K562 (cell line): ENCODE measurements around the gene SLC36A1. TPM values are rescaled to one million over a fixed set of nuclear protein-coding genes. Genes with fewer than 3 reads are reported as not detected.

Experiments
- CBFA2T3 ChIP-seq: fragments of 450-650 bp; IDR thresholded peaks from 2 replicates; pipeline ENCODE4 v1.6.1; 2017
- DACH1 ChIP-seq: fragments of 450-650 bp; IDR thresholded peaks from 2 replicates; pipeline ENCODE4 v1.6.1; 2018; ENCODE audit not compliant: partially characterized antibody
- ETV5 ChIP-seq: sonication (generic); formaldehyde crosslinking; IDR thresholded peaks from 2 replicates; pipeline ENCODE4 v1.4.0; 2020; ENCODE audit warnings: low read depth, mild to moderate bottlenecking, missing genetic modification reagents
- HDAC3 ChIP-seq: fragments of 450-650 bp; IDR thresholded peaks from 2 replicates; pipeline ENCODE4 v1.6.1; 2018; ENCODE audit warnings: borderline replicate concordance, mild to moderate bottlenecking, moderate library complexity; ENCODE audit not compliant: partially characterized antibody
- HIVEP1 ChIP-seq: fragments of 250-450 bp; sonication (Bioruptor Pico); IDR thresholded peaks from 2 replicates; pipeline ENCODE4 v1.4.0; 2020; ENCODE audit warnings: mild to moderate bottlenecking
- NCOA1 ChIP-seq: fragments of 450-650 bp; IDR thresholded peaks from 2 replicates; pipeline ENCODE4 v1.6.1; 2016; ENCODE audit warnings: low read depth
- POLR2G ChIP-seq: fragments of 200-400 bp; formaldehyde crosslinking; IDR thresholded peaks from 2 replicates; pipeline ENCODE4 v1.6.1; 2017; ENCODE audit warnings: low read depth, mild to moderate bottlenecking, antibody characterized with exemption, low read length, moderate library complexity
- POU5F1 ChIP-seq: fragments of 150-350 bp; IDR thresholded peaks from 2 replicates; pipeline ENCODE4 v1.6.1; 2014; ENCODE audit warnings: borderline replicate concordance, low read length, low read depth, mild to moderate bottlenecking; ENCODE audit not compliant: partially characterized antibody
- PPARD ChIP-seq: fragments of 250-450 bp; sonication (Bioruptor Pico); IDR thresholded peaks from 2 replicates; pipeline ENCODE4 v1.8.0; 2022; ENCODE audit warnings: inconsistent platforms, mild to moderate bottlenecking, moderate library complexity
- RBM14 ChIP-seq: fragments of 200-400 bp; formaldehyde crosslinking; IDR thresholded peaks from 2 replicates; pipeline ENCODE4 v1.6.1; 2018; ENCODE audit warnings: low read depth, mild to moderate bottlenecking, low read length, moderate library complexity, borderline replicate concordance; ENCODE audit not compliant: insufficient read depth
- SOX6 ChIP-seq: fragments of 450-650 bp; IDR thresholded peaks from 2 replicates; pipeline ENCODE4 v1.6.1; 2014; ENCODE audit warnings: mild to moderate bottlenecking
- TCF7 ChIP-seq: sonication (generic); IDR thresholded peaks from 2 replicates; pipeline ENCODE4 v1.6.1; 2016; ENCODE audit warnings: antibody characterized with exemption, borderline replicate concordance
- ZBTB1 ChIP-seq: sonication (generic); formaldehyde crosslinking; IDR thresholded peaks from 2 replicates; pipeline ENCODE4 v1.8.1; 2023; ENCODE audit warnings: missing genetic modification reagents, low read depth, mild to moderate bottlenecking, borderline replicate concordance
- ZNF444 ChIP-seq: fragments of 250-450 bp; sonication (Bioruptor Pico); IDR thresholded peaks from 2 replicates; pipeline ENCODE4 v1.4.0; 2020; ENCODE audit warnings: mild to moderate bottlenecking, moderate library complexity
- polyA plus RNA-seq, 8 experiments: library from polyadenylated mRNA; depleted of rRNA in 4 of 8; stranded (reverse) in 5 of 8; unstranded in 3 of 8; fragments of >200 nt; fragmentation: Nextera tagmentation in 2 of 8; fragmentation: Illumina TruSeq in 1 of 8; extraction: Ambion mirVana in 2 of 8; extraction: Trizol in 1 of 8; gene quantifications; 2 replicates each; pipeline versions ENCODE4 v1.2.1 to v1.2.3, GENCODE V29; 2011 to 2014; ENCODE audit warnings: inconsistent platforms in 1 of 8, missing spikeins in 1 of 8
- total RNA-seq, 7 experiments: library from RNA; depleted of rRNA in 6 of 7; stranded (reverse); fragments of >200 nt in 6 of 7; fragmentation: Illumina TruSeq in 2 of 7; extraction: Trizol in 2 of 7; gene quantifications; 2 replicates each; pipeline versions ENCODE4 v1.2.1 to v1.2.3, GENCODE V29; 2011 to 2021; ENCODE audit warnings: low replicate concordance in 1 of 7
- TF ChIP-seq, protein P1 (sequence below): fragments of 450-650 bp; IDR thresholded peaks from 2 replicates; pipeline ENCODE4 v1.6.1; 2016; ENCODE audit warnings: mild to moderate bottlenecking
- TF ChIP-seq, protein P2 (sequence below): fragments of 450-650 bp; formaldehyde crosslinking; IDR thresholded peaks from 2 replicates; pipeline ENCODE4 v1.4.0; 2022; ENCODE audit warnings: missing genetic modification characterization
- TF ChIP-seq, protein P3 (sequence below): fragments of 150-350 bp; IDR thresholded peaks from 2 replicates; pipeline ENCODE4 v1.6.1; 2014; ENCODE audit warnings: low read depth, mild to moderate bottlenecking, low read length, borderline replicate concordance
- TF ChIP-seq, protein P4 (sequence below): sonication (generic); formaldehyde crosslinking; IDR thresholded peaks from 2 replicates; pipeline ENCODE4 v1.9.0; 2022; ENCODE audit warnings: mild to moderate bottlenecking, missing genetic modification reagents
- TF ChIP-seq, protein P5 (sequence below): sonication (generic); formaldehyde crosslinking; IDR thresholded peaks from 2 replicates; pipeline ENCODE4 v1.8.1; 2023; ENCODE audit warnings: mild to moderate bottlenecking, missing genetic modification reagents, moderate library complexity

The SLC36A1 gene
- total and polyA plus RNA-seq, 9 of the 15 experiments (the other 6 are each of a cell fraction or from before 2014, with no cell fraction given): 1.6 to 8.4 (median 4.6) TPM

DNA sequence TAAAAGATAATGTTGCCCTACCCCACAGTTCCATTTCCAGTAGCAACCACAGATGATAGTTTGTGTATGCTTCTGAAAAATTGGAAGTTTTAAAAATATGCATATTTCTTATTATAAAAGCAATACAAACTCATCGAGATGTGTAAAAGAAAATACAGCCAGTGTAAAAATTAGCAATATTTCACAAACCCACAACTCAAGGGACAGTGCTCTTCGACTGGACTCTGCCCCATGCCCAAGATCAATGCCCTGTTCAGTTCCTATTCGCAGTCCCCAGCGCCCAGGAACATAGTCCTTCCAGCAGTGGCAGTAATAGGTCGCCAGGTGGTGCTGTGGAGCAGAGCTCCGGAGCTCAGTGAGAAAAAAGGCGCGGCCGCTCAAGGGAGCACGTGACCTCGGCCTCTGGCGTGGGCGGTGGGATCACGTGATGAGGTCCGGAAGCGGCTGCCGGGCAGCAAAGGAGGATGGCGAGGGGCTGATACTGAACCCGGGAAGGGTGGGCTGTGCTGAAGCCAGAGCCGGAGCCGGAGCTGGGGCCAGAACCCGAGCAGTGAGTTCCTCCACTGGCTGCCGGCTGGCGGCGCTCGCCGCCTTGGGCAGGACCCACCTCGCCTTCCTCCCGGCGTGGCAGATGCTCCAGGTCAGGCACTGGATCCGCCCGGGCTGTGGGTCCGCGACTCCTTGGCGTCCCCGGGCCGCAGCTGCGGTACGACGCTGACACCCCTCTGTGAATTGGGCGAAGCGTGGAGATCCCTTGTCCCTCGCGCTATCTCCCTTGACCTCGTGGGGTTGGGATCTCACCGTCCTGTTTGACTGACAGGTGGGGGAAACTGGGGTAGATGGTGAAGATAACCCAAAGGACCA lies at the start of gene SLC36A1 (continued):
- TF ChIP-seq, protein P1, sequence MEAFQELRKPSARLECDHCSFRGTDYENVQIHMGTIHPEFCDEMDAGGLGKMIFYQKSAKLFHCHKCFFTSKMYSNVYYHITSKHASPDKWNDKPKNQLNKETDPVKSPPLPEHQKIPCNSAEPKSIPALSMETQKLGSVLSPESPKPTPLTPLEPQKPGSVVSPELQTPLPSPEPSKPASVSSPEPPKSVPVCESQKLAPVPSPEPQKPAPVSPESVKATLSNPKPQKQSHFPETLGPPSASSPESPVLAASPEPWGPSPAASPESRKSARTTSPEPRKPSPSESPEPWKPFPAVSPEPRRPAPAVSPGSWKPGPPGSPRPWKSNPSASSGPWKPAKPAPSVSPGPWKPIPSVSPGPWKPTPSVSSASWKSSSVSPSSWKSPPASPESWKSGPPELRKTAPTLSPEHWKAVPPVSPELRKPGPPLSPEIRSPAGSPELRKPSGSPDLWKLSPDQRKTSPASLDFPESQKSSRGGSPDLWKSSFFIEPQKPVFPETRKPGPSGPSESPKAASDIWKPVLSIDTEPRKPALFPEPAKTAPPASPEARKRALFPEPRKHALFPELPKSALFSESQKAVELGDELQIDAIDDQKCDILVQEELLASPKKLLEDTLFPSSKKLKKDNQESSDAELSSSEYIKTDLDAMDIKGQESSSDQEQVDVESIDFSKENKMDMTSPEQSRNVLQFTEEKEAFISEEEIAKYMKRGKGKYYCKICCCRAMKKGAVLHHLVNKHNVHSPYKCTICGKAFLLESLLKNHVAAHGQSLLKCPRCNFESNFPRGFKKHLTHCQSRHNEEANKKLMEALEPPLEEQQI: no peak
- TF ChIP-seq PPARD (no peak), POU5F1 (no peak), ZBTB1 (no peak), NCOA1 (no peak), HDAC3 (no peak), DACH1 (no peak), CBFA2T3 (no peak; the same call in 1 of the 2 replicates), SOX6 (peak; percentile 68), HIVEP1 (no peak), TCF7 (no peak), ZNF444 (CRISPR knock-in tag) (no peak), RBM14 (no peak), ETV5 (peak; percentile 92), POLR2G (peak; percentile 82)
- TF ChIP-seq, protein P2, sequence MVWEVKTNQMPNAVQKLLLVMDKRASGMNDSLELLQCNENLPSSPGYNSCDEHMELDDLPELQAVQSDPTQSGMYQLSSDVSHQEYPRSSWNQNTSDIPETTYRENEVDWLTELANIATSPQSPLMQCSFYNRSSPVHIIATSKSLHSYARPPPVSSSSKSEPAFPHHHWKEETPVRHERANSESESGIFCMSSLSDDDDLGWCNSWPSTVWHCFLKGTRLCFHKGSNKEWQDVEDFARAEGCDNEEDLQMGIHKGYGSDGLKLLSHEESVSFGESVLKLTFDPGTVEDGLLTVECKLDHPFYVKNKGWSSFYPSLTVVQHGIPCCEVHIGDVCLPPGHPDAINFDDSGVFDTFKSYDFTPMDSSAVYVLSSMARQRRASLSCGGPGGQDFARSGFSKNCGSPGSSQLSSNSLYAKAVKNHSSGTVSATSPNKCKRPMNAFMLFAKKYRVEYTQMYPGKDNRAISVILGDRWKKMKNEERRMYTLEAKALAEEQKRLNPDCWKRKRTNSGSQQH (CRISPR knock-in tag): no peak
- TF ChIP-seq, protein P3, sequence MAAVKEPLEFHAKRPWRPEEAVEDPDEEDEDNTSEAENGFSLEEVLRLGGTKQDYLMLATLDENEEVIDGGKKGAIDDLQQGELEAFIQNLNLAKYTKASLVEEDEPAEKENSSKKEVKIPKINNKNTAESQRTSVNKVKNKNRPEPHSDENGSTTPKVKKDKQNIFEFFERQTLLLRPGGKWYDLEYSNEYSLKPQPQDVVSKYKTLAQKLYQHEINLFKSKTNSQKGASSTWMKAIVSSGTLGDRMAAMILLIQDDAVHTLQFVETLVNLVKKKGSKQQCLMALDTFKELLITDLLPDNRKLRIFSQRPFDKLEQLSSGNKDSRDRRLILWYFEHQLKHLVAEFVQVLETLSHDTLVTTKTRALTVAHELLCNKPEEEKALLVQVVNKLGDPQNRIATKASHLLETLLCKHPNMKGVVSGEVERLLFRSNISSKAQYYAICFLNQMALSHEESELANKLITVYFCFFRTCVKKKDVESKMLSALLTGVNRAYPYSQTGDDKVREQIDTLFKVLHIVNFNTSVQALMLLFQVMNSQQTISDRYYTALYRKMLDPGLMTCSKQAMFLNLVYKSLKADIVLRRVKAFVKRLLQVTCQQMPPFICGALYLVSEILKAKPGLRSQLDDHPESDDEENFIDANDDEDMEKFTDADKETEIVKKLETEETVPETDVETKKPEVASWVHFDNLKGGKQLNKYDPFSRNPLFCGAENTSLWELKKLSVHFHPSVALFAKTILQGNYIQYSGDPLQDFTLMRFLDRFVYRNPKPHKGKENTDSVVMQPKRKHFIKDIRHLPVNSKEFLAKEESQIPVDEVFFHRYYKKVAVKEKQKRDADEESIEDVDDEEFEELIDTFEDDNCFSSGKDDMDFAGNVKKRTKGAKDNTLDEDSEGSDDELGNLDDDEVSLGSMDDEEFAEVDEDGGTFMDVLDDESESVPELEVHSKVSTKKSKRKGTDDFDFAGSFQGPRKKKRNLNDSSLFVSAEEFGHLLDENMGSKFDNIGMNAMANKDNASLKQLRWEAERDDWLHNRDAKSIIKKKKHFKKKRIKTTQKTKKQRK: no peak
- TF ChIP-seq, protein P4, sequence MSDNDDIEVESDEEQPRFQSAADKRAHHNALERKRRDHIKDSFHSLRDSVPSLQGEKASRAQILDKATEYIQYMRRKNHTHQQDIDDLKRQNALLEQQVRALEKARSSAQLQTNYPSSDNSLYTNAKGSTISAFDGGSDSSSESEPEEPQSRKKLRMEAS (CRISPR knock-in tag): peak; percentile 89
- TF ChIP-seq, protein P5, sequence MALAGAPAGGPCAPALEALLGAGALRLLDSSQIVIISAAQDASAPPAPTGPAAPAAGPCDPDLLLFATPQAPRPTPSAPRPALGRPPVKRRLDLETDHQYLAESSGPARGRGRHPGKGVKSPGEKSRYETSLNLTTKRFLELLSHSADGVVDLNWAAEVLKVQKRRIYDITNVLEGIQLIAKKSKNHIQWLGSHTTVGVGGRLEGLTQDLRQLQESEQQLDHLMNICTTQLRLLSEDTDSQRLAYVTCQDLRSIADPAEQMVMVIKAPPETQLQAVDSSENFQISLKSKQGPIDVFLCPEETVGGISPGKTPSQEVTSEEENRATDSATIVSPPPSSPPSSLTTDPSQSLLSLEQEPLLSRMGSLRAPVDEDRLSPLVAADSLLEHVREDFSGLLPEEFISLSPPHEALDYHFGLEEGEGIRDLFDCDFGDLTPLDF (CRISPR knock-in tag): peak; percentile 92
